GF-D8 (cell line): Measurements from ENCODE around the gene RTP3.
"Not testable (repeated sequence)": the region's sequence is repeated elsewhere in the genome, so short reads cannot be mapped to it uniquely, and the experiment has no call there.

Experiments used
- DNase-seq: peaks from one replicate; lab custom pipeline; 2025; lab: John Stamatoyannopoulos, UW

The RTP3 gene

DNA sequence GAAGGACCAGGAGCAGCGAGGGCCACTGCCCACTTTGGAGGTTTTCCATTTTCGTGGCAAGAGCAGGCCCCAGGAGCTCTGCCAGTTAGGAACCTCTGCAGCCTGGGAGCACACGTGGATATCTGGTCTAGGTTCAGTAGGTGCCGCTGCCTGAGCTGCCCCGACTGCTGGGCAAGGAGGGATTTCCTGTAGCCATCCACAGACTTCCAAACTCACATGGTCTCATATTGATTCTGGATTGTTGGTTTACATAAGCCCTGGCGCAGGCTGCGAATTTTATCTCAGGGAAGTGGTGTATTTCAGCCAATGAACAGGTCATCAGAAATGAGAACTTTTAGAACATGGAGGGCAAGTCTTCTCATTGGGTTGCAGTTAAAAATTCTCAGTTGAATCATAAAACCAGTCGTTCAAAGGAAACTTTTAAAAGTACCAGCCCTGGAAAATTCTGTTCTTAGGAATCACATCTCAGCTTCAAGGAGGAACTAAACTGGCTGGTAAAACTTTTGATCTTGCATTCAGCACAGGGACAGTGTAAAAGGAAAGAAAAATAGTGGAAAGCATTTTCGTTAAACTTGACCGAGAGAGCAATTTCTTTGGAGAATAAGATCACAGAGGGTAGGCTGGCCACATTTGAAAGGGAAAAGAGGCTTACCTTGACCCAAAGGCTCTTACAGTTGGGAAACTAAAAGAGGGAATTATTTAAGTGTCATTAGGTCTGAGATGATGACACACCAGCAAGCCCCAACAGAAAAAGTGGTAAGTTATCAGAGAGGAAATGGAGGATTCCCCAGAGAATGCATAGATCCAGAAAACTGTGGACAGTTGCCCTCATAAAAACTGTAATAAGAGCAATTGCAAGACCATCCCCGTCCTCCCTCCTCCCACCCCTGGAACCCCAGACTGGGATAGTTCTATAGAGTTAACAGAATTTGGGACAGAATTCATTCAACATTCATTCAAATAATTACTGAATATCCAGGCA is 6.4 kb upstream of the RTP3 start:
- DNase-seq, result no peak

DNA sequence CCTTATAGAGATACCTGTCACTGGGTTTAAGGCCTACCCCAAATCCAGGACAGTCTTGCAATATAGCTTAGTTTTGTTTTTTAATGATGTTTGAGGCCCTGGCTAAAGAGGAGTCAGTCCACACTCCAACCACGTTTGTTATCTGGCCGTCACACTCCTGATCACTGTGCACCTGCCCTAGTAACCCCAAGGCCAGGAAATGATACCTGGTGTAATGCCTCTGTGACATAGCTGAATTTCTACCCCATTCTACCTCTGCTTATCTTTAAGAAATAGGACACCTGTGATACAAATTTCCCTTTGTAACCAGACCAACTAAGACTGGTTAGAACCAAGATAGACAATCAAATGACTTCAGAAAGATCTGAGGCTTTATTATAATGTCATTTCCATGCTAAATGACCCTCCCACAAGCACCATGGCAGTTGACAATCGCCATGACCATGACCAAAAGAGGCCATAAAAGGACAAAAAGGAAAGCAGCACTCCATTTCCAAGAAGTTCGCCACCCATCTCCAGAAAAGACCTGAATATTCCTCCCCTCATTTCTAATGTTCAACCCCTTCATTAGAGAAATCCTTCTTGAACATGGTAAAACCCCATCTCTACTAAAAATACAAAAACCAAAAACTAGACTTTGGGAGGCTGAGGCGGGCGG is 4.8 kb upstream of the RTP3 start:
- no peak for DNase-seq

DNA sequence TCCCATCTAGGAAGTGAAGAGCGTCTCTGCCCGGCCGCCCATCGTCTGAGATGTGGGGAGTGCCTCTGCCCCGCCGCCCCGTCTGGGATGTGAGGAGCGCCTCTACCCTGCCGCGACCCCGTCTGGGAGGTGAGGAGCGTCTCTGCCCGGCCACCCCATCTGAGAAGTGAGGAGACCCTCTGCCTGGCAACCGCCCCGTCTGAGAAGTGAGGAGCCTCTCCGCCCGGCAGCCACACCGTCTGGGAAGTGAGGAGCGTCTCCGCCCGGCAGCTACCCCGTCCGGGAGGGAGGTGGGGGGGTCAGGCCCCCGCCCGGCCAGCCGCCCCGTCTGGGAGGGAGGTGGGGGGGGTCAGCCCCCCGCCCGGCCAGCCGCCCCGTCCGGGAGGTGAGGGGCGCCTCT is 3.3 kb upstream of the RTP3 start:
- not testable (repeated sequence) for DNase-seq

DNA sequence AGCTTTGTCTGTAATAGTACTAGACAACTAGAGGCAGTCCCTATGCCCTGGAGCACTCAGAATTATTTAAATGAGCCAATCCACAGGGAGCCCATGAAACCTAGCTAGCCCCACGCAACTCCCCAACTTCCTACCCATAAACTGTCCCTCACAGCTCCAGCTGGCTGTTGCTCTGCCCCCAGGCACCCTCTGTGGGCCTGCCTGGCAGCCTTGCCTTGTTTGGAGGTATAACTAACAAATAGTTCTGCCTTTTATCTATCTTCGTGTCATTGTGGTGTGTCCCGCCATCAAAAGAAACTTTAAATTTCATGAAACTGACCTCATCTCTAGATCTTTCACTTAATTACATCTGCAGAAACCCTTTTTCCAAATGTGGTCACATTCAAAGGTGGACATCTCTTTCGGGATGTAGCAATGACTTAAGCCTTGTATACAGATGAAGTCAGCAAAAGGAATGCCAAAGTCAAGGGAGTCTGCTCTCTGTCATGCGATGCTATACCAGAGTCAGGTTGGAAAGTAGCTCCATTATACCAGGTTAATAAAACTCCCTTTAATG is 1.8 kb upstream of the RTP3 start:
- DNase-seq, result no peak

DNA sequence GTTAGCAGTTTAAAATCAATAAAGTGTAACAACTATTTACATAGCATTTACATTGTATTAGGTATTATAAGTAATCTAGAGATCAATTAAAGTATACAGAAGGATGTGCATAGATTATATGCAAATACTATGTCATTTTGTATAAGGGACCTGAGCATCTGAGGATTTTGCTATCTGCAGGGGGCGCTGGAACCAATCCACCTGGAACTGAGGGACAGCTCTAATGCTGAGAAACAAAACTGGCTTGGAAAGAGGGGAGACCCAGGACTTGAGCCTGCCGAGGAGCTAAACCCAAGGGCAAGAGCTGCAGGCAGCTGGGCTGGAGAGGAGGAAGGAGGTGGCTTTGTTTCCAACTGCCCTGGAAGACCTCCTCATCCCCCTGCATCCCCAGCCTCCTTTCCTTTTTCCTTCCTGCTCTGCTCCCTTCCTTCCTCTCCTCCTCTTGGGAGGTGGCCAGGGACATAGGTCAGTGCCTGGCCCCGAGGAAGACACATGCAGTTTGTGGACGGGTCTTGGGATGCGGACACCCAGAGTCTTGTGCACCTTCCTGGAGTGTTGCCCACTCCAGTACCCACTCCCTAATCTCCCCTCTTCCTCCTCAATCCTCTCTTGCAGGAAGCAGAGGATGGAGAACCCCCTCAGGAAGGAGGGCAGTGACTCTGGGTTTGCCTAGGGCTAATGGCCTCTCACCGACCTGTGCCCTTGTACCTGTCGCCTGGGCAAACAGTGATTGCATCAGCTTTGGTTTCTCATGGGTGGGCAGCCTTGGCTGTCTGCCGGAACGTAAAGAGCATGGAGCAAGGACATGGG is 825 bp upstream of the RTP3 start:
- DNase-seq, result no peak

DNA sequence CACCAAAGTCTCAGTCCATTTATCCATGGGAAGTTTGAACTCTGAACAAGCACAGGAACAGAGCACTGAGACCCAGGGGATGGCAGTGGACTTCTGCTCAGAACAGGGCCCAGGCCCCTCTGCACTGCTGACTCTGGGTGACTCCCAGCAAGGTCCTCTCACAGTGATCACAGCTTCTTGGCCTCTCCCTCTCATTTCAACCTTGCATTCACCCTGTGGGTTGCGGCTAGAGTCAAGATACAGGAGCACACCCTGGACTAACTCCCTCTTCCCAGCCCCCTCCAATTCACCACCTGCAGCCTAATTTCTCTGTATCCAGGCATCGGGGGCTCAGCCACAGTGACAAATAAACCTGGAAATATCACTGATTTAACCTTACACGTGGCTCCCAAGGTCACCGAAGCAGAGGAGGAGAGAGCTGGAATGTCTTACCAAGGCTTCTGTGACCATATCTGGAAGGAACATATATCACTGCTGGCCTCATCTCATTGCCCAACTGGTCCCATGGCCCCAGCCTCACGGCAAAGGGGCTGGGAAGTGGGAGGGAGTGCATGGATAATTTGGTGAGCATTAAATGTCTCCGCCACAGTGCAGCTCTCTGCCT is 1.2 kb downstream of the RTP3 start:
- DNase-seq, result no peak

DNA sequence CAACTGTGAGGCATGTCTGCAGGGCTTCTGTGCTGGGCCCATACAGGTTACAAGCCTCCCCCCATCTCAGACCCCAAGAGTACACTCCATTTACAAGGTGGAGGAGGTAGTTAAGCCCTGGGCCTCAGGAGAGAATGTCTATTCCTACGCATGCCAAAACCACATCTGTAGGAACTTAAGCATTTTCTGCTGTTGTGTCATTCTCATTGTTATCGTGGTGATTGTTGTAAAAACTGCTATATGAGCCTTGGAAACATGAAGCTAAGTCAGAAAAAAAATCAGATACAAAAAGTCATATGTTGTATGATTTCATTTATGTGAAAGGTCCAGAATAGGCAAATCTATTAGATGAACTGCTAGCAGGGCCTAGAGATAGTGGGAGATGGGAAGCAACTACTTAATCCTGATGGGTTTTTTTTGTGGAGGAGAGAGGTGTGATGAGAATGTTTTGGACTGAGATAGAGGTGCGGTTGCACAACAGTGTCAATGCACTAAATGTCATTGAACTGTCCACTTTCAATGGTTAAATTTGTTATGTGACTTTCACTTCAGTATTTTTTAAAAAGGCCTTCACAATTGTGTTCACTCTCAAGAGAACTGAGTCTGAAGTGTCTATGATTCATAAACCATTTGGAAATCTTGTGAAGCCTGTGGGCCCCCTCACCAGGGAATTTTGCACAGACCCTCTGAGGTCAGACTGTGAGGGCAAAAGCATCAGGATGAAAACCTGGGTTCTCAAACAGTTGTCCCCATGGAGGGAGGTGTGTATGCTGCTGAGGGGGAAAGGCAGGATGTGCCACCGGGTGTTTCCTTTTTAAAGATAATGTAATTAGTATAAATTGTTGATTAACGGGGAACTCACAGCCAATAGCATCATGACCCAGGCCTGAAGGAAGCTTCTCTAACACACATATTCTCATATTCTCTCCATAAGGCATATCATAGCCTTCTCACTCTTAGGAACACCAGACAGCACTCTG is 3.2 kb downstream of the RTP3 start:
- no peak for DNase-seq

DNA sequence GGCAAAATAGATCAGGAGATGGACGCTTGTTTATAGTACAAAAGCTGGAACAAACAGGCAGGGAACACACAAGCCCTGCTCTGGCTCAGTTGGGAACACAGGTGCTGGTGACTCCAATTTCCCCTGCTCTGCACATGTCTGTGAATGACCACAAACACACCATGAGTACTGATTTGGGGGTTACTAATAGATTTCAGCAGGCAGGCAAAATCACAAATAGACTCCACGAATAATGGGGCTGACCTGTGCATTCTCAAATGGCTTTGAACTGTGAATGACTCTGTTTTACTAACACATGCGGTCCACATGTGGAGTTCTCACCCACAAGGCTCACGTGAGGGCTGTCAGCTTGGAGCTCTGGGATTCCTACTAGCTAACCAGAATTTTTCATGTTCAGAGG is 3.9 kb downstream of the RTP3 start:
- no peak for DNase-seq

DNA sequence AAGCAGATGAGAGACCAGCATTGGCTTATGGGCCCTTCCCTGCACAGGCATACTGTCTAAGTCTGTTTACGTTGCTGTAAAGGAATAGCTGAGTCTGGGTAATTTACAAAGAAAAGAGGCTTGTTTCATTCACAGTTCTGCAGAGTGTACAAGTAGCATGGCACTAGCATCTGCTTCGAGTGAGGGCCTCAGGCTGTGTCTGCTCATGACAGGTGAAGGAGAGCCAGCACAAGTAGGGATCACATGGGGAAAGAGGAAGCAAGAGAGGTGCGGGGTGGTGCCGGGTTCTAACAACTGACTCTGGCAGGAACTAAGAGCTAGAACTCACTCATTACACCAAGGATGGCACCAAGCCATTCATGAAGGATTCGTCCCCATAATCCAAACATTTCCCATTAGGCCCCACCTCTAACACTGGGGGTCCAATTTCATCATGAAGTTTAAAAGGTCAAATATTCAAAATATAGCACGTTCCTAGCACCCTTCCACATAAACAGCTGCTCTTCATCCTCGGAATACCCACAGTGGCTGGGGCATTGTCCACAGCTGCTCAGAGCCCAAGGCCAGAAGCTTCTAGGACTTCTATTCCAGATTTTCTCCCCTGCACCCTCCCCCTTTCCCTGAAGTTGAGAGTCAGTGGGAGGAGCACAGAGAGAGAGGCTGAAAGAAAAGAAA is 5.6 kb downstream of the RTP3 start:
- DNase-seq, result no peak

DNA sequence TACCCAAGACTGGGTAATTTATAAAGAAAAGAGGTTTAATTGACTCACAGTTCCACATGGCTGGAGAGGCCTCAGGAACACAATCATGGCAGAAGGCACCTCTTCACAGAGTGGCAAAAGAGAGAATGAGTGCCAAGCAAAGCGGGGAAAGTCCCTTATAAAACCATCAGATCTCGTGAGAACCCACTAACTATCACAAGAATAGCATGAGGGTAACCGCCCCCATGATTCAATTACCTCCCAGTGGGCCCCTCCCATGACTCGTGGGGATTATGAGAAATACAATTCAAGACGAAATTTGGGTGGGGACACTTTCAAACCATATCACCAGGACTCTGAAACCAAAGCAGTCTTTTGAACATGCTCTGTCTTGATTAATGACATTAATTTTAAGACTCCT is 7.0 kb downstream of the RTP3 start:
- no peak for DNase-seq

DNA sequence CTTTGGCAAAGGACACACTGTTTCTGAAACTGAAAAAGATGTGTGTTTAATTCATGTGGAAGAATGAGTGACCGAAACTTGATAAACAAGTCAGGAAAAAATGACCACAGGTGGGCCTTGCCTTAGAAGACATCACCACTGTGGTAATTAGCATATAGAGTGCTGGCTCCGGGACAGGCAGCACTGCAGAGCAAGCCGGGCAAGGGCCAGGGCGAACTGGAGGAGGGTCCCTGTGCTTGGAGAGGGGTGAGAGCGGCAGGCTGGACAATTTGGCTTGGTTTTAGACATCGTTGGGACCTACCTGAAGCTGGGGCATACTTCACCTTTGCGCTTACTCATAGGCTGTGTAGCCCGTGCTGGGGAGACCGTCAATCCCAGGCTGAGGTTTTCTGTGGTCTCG is 8.2 kb downstream of the RTP3 start:
- no peak for DNase-seq

DNA sequence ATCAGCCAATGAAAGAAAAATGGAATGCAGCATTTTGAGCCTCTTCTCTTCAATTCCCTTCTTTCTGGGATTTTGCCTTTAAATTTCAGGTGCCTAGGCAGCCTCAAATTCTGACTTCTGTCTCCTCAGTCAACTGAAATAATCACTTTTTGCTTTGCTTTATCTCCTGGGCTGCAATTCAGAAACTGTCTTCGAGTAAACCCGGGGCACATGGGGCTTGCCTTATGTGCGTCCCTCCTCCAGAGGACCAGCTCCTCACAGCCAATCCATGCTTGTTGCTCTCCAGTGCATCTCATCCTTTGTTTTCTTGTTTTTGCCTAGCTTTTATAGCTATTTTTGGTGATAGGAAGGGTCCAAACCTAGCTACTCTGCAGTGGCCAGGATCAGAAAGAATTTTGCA is 8.8 kb downstream of the RTP3 start:
- no peak for DNase-seq

DNA sequence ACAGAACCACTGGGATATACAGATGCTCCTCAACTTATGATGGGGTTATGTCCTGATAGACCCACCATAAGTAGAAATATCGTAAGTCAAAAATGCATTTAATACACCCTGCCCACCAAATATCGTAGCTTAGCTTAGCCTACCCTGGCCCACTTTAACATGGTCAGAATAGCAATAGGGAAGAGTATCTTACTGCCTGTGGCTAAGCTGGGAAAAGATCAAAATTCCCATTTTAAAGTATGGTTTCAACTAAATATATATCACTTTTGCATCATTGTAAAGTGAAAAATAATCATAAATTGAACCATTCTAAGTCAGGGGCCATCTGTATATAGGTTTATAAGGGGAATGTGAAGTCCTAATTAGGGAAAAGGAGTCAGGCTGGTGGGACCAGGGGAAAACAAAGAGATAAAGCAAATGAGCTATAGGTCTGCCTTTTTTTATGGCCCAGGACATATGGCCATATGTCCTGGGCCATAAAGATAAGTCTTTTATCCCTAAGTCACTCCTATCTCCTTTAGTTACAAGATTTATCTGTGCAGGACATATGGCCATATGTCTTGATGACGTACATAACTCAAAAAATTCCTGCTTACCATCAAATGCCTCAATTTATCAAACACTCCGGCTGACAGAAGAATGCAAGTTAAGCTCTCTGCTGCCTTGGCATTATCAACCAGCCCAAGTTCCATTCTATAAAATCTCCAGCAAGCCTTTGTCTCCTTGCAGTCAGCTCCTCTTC is 11.2 kb downstream of the RTP3 start:
- DNase-seq, result no peak

DNA sequence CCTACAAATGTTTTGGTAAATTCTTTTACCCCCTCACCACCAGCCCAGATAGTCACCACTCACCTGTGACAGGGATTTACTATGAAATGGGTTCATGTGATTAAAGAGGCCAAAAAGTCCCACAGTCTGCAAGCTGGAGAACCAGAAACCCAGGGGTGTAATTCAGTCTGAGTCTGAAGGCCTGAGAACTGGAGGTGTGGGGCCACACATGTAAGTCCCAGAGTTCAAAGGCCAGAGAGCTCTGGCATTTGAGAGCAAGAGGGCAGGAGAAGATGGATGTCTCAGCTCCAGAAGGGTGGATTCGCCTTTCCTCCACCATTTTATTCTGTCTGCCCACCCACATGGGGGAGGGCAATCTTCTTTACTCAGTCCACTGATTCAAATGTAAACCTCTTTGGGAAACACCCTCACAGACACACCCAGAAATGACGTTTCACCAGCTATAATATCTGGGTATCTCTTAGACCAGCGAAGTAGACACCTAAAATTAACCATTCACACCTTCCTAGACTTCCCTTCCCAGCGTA is 11.9 kb downstream of the RTP3 start:
- DNase-seq, result no peak

DNA sequence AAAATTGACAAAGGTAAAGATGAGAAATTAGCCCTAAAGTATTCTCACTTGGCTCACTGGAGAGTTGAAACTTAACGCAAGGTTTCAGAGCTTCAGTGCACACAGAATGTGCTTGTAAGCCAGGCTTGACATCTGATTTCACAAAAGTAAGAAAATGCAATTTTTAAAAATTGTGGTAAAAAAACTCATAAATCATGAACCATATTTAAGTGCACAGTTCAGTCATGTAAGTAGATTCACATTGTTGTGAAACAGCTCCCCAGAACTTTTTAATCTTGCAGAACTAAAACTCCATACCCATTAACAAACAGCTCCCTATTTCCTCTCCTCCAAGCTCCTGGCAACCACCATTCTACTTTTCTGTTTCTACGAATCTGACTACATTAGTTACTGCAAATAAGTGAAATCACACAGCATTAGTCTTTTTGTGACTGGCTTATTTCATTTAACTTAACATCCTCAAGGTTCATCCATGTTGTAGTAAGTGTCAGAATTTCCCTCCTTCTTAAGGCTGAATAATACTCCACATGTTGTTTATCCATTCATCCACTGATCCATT is 14.5 kb downstream of the RTP3 start:
- no peak for DNase-seq

DNA sequence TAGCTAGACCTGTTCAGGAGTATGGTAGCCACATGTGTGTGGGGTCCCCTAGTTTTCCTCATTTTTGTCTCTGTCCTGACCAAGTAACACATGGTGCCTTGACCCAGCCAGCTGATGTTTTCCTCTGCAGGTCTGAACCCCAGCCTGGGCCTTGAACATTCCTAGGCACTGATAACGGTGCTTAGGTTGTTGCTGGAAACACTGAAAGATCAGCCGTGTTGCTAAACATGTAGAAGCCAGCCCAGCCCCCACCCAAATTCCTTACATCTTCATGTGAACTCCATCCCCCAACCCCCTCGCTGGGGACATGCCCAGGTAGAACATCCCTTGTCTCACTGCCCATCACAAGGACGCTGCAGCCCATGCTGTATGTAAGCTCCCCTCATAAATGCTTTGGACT is 18.7 kb downstream of the RTP3 start:
- no peak for DNase-seq

DNA sequence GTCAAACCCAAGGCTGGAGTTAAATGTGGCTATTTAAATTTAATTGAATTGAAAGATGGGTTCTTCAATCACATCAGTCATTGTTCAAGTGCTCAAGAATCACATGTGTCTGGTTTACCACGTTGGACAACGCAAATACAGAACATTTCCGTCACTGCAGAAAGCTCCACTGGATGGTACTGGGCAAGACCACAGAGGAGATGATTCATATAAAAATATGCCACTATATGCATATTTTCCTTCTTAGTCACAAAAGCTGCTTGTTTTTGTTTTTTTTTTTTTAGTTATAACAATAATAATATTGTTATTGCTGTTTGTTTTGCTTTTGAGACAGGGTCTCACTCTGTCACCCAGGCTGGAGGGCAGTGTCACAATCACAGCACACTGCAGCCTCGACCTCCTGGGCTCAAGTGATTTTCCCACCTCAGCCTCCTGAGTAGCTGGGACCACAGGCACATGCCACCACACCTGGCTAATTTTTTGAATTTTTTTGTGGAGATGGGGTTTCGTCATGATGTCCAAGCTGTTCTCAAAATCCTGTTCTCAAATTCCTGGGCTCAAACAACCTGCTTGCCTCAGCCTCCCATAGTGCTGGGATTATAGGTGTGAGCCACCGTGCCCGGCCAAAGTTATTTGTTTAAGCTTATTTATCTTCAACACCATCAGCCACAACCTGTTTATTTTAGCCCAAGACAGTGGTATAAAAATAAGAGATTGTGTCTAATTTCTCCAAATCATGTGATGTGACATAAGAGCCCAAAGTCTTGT is 19.4 kb downstream of the RTP3 start:
- no peak for DNase-seq

DNA sequence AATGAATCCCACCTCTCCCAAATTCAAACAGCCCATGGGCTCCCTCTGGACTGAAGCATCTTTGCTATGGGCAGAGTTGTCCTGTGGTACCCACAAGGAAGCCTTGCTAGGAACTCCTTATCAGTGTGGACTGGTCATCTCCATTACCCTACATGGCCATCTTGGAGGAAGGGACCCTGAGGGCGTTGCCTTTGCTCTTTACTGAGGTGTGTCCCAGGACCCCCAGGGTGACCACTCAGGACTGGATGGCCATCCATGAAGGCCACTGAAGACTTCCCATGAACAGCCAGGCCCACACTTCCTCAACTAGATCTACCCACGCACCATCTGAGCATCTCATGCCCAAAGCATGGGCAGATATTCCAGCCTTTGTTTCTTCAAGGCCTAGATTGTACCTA is 20.0 kb downstream of the RTP3 start:
- DNase-seq, result no peak
